Measurements from ENCODE around the gene ANKRD40CL. TPM values are rescaled to one million over a fixed set of nuclear protein-coding genes. Genes with fewer than 3 reads are reported as not detected.

The ANKRD40CL gene
- total RNA-seq, 1 experiment from 2014 or later, result not detected

DNA sequence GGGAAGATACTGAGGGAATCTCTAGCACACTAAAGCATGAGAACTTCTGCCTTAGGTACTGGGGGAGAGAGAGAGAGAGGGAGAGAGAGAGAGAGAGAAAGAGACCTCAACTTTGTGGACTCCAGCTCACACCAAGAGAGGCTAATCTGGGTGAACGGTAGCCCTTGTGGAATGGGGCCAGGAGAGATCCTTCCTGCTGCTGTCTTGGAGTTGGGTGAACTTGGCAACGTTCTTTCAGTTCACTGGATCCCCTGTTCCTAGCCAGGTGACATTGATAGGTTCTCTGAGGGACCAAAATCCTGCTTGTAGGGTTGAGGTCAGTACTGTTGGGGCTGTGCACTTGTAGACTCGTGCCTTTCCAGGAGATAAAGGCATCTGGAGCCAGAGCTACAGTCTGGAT, 41.6 kb upstream of the ANKRD40CL start:
- Mint-ChIP-seq H3K27ac (ENCODE audit: unreplicated experiment) (no peak overlapping the region), H3K27me3 (ENCODE audit: unreplicated experiment) (peaks cover 25% of the 10 kb centered on the region), H3K9me3 (ENCODE audit: low read depth, unreplicated experiment) (no peaks in the 10 kb centered on the region), H3K4me3 (ENCODE audit: low read depth, unreplicated experiment) (no peak overlapping the region), H3K4me1 (ENCODE audit: low read depth, unreplicated experiment) (no peaks in the 10 kb centered on the region), H3K36me3 (ENCODE audit: insufficient read depth, unreplicated experiment) (no peaks in the 10 kb centered on the region)
- intact Hi-C loops (cut with micrococcal nuclease; ENCODE audit: unreplicated experiment), result no loop called here
- no peak for DNase-seq
- TF ChIP-seq, protein P1, sequence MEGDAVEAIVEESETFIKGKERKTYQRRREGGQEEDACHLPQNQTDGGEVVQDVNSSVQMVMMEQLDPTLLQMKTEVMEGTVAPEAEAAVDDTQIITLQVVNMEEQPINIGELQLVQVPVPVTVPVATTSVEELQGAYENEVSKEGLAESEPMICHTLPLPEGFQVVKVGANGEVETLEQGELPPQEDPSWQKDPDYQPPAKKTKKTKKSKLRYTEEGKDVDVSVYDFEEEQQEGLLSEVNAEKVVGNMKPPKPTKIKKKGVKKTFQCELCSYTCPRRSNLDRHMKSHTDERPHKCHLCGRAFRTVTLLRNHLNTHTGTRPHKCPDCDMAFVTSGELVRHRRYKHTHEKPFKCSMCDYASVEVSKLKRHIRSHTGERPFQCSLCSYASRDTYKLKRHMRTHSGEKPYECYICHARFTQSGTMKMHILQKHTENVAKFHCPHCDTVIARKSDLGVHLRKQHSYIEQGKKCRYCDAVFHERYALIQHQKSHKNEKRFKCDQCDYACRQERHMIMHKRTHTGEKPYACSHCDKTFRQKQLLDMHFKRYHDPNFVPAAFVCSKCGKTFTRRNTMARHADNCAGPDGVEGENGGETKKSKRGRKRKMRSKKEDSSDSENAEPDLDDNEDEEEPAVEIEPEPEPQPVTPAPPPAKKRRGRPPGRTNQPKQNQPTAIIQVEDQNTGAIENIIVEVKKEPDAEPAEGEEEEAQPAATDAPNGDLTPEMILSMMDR (IDR thresholded peaks at IDR 0.05; ENCODE audit: unreplicated experiment), result no peak
- BruUV-seq (replicated peaks), result no TSS peak
- CTCF ChIA-PET, result interaction anchor here (0.6 to 1.2 kb wide), 3 partner anchors 10 to 739 kb away, joined by 3 to 5 read pairs (median 4); no protein-coding TSS in a partner anchor

DNA sequence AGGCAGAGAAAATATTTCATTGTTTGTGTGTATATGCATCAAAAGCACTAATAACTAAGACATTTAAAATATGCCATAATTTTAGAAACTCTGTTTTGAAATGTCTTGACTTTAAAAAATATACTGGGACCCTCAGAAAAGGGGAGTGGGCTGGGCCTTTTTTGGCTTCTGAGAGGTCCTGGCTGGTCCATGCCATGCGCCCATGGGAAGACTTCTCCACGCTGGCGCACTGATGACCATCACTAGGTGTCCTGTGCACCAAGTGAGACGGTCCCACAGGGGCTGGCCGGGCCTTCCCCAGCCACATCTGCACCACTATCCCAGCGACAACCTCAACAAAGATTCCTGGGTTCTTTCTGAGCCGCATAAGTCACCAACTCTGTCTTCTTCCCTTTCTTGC, 41.1 kb upstream of the ANKRD40CL start:
- Mint-ChIP-seq H3K4me3 (ENCODE audit: low read depth, unreplicated experiment) (no peak overlapping the region), H3K36me3 (ENCODE audit: insufficient read depth, unreplicated experiment) (no peaks in the 10 kb centered on the region), H3K9me3 (ENCODE audit: low read depth, unreplicated experiment) (no peaks in the 10 kb centered on the region), H3K27ac (ENCODE audit: unreplicated experiment) (no peak overlapping the region), H3K27me3 (ENCODE audit: unreplicated experiment) (peaks cover 20% of the 10 kb centered on the region), H3K4me1 (ENCODE audit: low read depth, unreplicated experiment) (no peaks in the 10 kb centered on the region)
- DNase-seq, result no peak
- TF ChIP-seq, protein P1 (IDR thresholded peaks at IDR 0.05; ENCODE audit: unreplicated experiment), result no peak
- intact Hi-C loops (cut with micrococcal nuclease; ENCODE audit: unreplicated experiment), result no loop called here
- no TSS peak for BruUV-seq (replicated peaks)
- CTCF ChIA-PET, result interaction anchor here (0.6 to 1.2 kb wide), 2 partner anchors 10 to 738 kb away, joined by 4 to 5 read pairs; no protein-coding TSS in a partner anchor

DNA sequence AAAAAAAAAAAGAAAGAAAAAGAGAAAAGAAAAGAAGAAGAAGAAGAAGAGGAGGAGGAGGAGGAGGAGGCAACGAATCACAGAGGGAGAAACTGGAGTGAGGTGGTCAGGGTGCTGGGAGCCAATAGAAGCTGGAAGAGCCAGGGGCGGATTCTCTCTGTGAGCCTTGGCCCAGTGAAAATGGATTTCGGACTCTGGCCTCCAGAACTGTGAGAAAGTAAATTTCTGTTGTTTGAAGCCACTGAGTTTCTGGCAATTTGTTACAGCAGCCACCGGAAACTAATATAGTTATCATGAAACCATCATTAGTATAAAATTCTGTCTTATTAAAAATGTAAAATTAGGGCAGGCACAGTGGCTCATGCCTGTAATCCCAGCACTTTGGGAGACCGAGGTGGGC, 40.4 kb upstream of the ANKRD40CL start:
- no TSS peak for BruUV-seq (replicated peaks)
- TF ChIP-seq, protein P1 (IDR thresholded peaks at IDR 0.05; ENCODE audit: unreplicated experiment), result no peak
- no peaks in the 10 kb centered on the region for H3K36me3 Mint-ChIP-seq (ENCODE audit: insufficient read depth, unreplicated experiment)
- no peak overlapping the region for H3K4me3 Mint-ChIP-seq (ENCODE audit: low read depth, unreplicated experiment)
- no peaks in the 10 kb centered on the region for H3K9me3 Mint-ChIP-seq (ENCODE audit: low read depth, unreplicated experiment)
- no peak overlapping the region for H3K27ac Mint-ChIP-seq (ENCODE audit: unreplicated experiment)
- no peaks in the 10 kb centered on the region for H3K4me1 Mint-ChIP-seq (ENCODE audit: low read depth, unreplicated experiment)
- intact Hi-C loops (cut with micrococcal nuclease; ENCODE audit: unreplicated experiment), result no loop called here
- CTCF ChIA-PET, result no interaction called here
- DNase-seq, result no peak
- H3K27me3 Mint-ChIP-seq (ENCODE audit: unreplicated experiment), result peaks cover 14% of the 10 kb centered on the region

DNA sequence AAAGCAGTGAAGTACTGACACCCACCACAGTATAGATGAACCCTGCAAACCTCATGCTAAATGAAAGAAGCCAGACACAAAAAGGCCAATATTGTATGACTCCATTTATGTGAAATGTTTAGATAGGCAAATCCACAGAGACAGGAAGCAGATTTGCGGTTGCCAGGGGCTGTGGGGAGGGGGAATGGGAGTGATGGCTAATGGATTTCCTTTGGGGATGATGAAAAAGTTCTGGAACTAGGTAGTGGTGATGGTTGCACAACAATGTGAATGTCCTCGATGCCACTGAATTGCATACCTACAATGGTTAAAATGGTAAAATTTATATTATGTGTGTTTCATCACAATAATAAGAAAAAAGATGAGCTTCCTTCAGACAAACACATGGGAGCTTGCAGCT, 39.7 kb upstream of the ANKRD40CL start:
- H3K27ac Mint-ChIP-seq (ENCODE audit: unreplicated experiment), result no peak overlapping the region
- CTCF ChIA-PET, result interaction anchor here (0.6 to 0.7 kb wide), 2 partner anchors 27 to 54 kb away, joined by 3 to 4 read pairs; no protein-coding TSS in a partner anchor

More for the DNA sequence above, 39.7 kb upstream of the ANKRD40CL start:
- TF ChIP-seq, protein P1 (IDR thresholded peaks at IDR 0.05; ENCODE audit: unreplicated experiment), result no peak
- H3K36me3 Mint-ChIP-seq (ENCODE audit: insufficient read depth, unreplicated experiment), result no peaks in the 10 kb centered on the region
- H3K4me3 Mint-ChIP-seq (ENCODE audit: low read depth, unreplicated experiment), result no peak overlapping the region
- BruUV-seq (replicated peaks), result no TSS peak
- intact Hi-C loops (cut with micrococcal nuclease; ENCODE audit: unreplicated experiment), result no loop called here
- no peaks in the 10 kb centered on the region for H3K9me3 Mint-ChIP-seq (ENCODE audit: low read depth, unreplicated experiment)
- DNase-seq, result no peak
- peaks cover 14% of the 10 kb centered on the region for H3K27me3 Mint-ChIP-seq (ENCODE audit: unreplicated experiment)
- no peaks in the 10 kb centered on the region for H3K4me1 Mint-ChIP-seq (ENCODE audit: low read depth, unreplicated experiment)
